GM12873 (cell line): ENCODE results near the gene TPGS1.

ENCODE experiments used
- CTCF ChIP-seq: IDR thresholded peaks from 2 replicates; pipeline ENCODE4 v1.5.1; 2012; ENCODE audit warnings: low read depth, mild to moderate bottlenecking, moderate library complexity, low read length, control low read depth; ENCODE audit not compliant: insufficient read depth; ENCODE audit errors: missing control alignments

TPGS1 gene

GRCh38 chr19:543910-544608 lies 36.8 kb downstream of the TPGS1 start, which contains the start of gene GZMM:
Gene GZMM (plus strand): TSS chr19:544053. CDS start chr19:544072, 19 bp downstream.
- no peak for TF ChIP-seq CTCF

GRCh38 chr19:547117-547516 lies 39.8 kb downstream of the TPGS1 start:
- no peak for TF ChIP-seq CTCF

- no peak for TF ChIP-seq CTCF
Measured at GRCh38 chr19:547836-548720, 40.8 kb downstream of the TPGS1 start.

- TF ChIP-seq CTCF = no peak
Measured at GRCh38 chr19:548886-549830, 41.9 kb downstream of the TPGS1 start.

- no peak for TF ChIP-seq CTCF
Measured at GRCh38 chr19:554817-555216, 47.5 kb downstream of the TPGS1 start.

GRCh38 chr19:555474-555808 lies 48.1 kb downstream of the TPGS1 start:
- no peak for TF ChIP-seq CTCF
